T follicular helper cell (primary cell): ENCODE data around the gene STX7.

Experiments
- DNase-seq: peaks from one replicate; pipeline ENCODE4 v3.0.0-alpha.2; 2020; ENCODE audit warnings: low read depth

STX7 gene

DNA sequence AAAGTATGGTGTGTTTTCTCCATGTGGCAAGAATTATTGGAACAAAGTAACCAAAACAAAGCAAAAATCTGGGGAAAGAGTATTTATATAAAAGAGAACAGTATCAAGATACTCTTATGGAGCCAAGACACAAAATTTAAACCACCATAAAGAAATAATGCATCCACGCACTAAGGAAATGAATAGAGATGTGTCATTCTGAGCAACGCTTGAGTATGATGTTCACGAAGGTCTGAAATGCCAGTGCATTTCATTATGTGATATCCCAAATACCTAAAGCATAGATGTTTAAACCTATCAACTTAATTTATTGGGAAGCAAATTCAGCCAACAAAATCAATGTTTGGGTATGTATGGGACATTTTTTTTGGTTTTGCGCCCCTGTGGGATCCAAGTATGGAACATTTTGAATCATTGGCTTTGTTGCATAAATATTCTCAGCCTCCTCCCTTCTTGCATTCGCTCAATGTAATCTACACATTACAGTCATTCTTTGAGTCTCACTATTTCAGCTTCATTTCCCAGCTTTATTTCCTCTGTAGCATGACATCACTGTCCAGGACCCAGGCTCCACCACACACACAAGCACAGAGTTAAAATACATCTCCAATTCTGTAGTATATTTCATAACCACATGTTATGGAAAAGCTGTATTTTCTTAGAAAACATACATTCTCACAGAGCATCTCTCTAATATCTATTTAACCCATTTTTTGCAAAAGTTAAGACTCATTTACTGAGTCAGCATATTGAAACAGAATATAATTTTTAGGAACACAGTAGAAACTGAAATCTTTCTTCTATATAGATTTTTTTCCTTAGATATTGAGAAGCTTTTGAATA lies 100.0 kb downstream of the STX7 start:
- no peak for DNase-seq

- no peak for DNase-seq
Measured at GRCh38 chr6:132411296-132411695, 101.6 kb downstream of the STX7 start.

DNA sequence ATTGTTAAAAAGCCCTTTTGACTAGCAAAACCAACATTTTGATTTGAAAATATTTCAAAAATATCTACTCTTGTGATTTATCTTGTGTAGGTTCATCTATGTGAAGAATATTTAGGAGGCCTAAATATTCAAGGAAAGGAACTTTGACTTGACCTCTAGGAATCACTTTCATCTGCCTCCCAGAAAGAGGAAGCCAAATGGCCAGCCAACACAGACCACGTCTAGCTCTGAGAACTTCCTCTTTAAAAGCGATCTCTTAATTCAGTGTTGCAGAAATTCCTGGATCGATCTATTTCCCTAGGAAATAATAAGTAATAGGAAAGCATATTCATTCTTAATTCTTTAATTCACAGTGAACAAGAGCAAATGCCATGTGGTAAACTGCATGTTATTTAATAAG lies 102.1 kb downstream of the STX7 start:
- no peak for DNase-seq

DNA sequence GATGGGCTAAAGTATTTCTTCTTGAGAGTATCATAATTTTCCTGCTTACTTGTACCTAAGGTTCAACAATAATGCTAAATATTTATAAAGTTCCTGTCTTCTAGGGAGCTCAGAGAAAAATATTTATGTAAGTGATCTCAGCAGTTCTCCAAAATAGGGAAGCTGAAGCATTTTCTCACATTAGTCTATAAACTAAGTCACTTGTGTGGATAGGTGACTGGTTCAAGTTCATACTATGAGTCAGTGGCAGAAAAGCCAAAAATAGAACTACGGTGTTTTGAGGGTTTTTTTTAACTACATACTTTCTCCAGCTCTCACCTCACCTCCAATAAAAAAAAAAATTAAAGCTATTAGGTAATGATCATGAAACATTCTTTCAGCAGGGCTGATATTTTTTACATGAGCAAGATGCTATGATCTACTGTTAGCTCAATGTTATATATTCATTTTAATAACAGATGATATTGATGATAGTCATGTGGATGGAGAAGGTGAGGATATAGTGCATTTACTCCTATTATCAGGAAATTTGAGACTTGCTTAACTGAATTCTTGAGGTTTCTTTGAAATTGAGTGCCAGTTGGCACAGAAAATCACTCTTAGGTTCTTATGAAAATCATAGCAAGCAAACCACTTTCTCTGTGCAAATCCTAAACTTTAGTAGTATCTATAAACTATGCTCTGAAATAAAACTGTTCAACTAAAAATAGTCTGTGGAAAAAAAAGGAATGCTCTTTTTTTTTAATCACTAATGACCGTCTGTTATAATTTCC lies 107.6 kb downstream of the STX7 start:
- no peak for DNase-seq

DNA sequence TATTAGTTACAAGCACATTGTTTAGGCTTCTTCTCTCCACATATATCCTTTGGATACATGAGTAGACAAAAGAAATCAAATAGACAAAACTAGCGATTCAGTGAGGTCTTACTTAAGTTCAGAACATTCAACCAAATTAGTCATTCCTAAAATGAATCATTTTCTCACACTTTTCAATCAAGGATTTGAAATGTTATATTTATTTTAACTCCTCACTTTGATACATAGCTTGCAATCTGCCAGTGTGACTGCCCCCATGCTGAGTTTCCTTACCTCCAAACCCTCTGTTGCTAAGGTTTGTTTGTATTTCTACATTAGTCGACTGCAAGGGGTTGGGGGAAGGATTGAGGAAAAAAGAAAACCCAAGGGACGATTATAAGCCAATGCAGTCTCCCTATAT lies 108.2 kb downstream of the STX7 start:
- no peak for DNase-seq

DNA sequence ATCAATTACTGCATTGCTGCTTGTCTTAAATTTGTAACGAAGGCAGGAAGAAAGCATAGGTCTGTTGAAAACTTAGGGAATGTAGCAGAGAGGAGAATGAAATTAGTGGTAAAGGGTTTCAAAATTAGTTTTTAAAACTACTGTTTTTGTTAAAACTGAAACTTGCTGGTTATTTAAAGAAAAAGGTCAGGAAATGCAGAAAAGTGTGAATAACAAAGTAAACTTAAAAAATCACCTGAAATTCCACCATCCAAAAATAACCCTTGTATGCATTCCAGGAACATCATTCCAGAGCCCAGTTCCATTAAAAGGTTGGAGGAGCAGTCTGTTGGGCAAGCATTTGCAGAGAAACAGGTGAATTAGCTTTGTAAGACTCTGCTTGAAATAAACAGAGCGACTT lies 108.6 kb downstream of the STX7 start:
- DNase-seq, result no peak

DNA sequence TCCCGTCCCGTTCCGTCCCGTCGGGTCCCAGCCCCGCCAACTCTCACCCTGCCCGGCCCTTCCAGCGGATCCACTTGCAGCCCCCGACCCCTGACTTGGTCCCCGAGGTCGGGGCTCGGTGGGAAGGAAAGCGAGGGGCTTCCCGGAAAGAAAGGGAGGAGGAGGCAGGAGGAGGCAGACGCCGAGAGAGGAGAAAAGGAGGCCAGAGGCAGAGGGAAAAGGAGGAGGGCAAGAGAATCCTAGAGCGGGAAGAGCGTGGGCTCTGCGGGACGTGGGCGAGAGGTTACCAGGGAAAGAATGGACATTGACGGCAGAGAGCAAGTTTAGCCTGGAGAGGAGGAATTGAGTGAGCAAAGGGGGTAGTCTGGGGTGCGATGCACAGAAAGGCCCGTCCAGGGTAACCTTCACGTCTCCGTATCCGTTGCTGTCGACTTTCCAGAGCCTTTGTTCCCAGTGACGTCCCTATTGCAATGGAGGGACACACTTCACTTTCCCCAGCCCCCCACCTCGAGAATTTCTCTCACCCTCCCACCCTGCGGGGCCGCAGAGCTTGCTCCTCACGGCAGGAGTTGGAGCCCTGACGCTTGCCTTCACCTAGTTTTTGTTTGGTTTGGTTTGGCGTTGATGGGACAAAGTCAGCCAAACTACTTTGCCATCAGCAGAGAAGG lies 111.2 kb downstream of the STX7 start:
- DNase-seq, result no peak

- no peak for DNase-seq
Measured at GRCh38 chr6:132400883-132401617, 111.9 kb downstream of the STX7 start, which contains the start of gene MOXD1. MOXD1 (minus strand) TSS chr6:132401475; CDS start chr6:132401426, 49 bp downstream.

GRCh38 chr6:132400555-132400882 lies 112.4 kb downstream of the STX7 start:
- DNase-seq, result no peak

GRCh38 chr6:132399376-132400074 lies 113.4 kb downstream of the STX7 start:
- no peak for DNase-seq
